Measurements from ENCODE around the gene ATOH7.
"Not testable (repeated sequence)": the region's sequence is repeated elsewhere in the genome, so short reads cannot be mapped to it uniquely, and the experiment has no call there.

ATOH7 gene

DNA sequence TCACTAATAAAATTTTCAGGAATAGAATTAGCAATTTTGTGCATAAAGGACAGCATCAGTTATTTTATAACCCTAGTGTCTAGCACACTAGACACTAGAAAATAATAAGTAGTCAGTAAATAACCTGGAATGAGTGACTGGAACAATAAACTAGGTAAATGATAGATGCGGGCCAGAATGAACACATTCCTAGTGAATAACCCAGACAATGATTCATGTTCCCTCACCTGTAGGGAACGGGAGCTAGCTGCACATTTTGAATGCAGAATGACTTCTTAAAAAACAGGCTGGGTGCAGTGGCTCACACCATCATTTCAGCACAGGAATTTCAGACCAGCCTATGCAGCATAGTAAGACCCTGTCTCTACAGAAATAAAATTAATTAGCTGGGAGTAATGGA, 3.2 kb upstream of the ATOH7 start:
- no peak for DNase-seq

GRCh38 chr10:68233046-68233445, 1.1 kb upstream of the ATOH7 start:
- no peak for DNase-seq

GRCh38 chr10:68231106-68231816, 652 bp downstream of the ATOH7 start:
- peak; percentile 41 for DNase-seq

DNA sequence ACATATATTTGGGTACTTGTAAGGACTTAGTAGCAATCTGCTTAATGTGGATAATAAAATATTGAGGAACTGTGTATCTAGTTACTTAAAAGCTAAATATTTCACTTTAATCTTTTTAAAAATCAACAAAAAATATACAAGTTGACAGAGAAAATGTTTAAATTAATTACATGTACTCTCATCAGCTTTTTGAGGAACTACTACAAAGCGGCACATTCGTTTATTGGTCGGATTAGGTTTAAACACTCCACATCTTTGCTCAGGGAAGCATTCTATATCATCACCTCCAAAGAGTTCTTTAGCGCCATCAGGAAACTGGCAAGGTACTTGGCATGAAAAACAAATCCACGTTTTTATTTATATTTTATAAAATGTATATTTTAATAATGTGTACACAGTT, 1.6 kb downstream of the ATOH7 start:
- DNase-seq = no peak

DNA sequence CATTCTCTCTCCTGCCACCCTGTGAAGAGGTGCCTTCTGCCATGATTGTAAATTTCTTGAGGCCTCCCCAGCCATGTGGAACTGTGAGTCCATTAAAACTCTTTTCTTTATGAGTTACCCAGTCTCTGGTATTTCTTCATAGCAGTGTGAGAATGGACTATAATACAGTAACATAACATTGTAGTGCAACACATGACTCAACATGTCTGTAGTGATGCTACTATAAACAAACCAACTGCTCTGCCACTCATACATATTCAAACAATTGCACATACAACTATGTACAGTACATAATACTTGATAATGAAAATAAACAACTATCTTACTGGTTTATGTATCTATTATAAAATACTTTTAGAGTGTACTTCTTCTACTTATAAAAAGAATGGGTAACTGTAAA, 7.1 kb downstream of the ATOH7 start:
- DNase-seq = no peak

- DNase-seq = no peak
Observed at GRCh38 chr10:68223535-68224165, 8.3 kb downstream of the ATOH7 start.

- DNase-seq = no peak
Observed at GRCh38 chr10:68222391-68222790, 9.5 kb downstream of the ATOH7 start.

DNA sequence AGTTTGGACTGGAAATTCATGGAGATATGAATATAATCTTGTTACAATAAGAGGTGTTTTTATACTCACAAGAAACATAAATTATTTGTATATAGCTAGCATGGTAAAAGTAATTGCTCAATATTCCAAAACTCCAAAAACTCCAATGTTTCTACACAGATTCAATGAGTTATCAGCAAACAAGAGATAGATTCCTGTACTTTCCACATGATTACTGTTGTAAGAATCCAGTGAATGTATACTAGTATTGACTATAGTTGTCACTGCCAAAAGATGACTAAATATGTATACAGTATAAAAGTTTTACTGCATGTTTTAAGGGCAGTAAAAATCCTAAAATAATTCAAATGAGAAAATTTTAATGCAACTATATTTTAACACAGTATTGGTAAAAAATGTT, 10.7 kb downstream of the ATOH7 start:
- DNase-seq = no peak

DNA sequence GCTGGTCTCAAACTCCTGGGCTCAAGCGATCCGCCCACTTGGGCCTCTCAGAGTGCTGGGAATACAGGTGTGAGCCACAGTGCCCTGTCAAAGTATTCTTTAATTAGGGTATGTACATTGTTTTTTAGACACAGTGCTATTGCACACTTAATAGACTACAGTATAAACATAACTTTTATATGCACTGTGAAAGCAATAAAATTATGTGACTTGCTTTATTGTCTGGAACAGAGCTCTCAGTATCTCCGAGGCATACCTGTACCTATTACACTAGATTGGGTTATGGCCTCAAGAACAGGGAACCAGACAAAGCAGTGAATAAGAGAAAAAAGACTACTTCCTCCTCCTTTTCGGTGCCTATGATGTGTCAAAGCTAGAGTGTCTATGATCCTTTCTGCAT, 13.1 kb downstream of the ATOH7 start:
- no peak for DNase-seq

DNA sequence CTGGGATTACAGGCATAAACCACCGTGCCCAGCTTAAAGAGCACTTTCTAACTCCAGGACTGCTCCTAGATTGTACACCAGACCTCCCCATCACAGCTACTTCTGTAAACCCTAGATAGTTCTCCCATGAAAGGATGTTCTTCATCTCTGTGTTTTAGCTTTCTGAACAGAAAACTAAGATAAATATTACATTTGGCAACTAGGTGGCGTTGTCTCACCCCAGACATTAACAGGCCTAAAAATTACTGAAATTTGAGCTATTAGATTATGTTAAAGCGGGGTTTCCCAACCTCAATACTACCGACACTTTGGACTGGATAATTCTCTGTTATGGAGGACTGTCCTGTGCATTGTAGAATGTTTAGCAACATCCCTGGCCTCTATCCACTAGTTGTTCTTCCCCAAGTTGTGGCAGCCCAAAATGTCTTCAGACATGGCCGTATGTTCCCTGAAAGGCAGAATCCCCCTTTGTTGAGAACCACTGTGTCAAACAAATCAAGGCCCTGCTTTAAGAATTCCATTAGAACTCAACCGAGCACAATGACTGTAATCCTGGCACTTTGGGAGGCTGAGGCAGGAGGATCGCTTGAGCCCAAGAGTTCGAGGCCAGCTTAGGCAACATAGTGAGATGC, 19.1 kb downstream of the ATOH7 start:
- DNase-seq = no peak

GRCh38 chr10:68211669-68212068, 20.2 kb downstream of the ATOH7 start:
- DNase-seq = no peak

- DNase-seq = no peak
Observed at GRCh38 chr10:68208424-68209042, 23.4 kb downstream of the ATOH7 start.

- peak; percentile 47 for DNase-seq
Observed at GRCh38 chr10:68202960-68203353, 29.0 kb downstream of the ATOH7 start.

DNA sequence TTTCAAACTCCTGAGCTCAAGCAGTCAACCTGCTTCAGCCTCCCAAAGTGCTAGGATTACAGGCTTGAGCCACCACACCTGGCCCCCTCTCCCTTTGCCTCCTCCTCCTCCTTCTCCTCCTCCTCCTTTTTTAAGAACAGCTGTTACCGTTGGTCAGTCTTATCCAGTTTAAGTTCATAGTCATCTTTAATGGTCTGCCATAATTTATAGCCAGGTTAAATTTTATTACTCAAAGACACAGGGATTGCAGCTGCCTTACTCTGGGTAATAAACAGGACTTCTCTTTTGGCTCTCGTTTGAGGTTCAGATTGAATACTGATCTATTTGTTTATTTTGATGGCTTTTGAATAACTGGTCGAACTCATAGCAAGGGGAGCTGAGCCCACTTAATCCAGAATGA, 35.2 kb downstream of the ATOH7 start:
- DNase-seq = no peak

GRCh38 chr10:68195776-68196175, 36.1 kb downstream of the ATOH7 start:
- not testable (repeated sequence) for DNase-seq

DNA sequence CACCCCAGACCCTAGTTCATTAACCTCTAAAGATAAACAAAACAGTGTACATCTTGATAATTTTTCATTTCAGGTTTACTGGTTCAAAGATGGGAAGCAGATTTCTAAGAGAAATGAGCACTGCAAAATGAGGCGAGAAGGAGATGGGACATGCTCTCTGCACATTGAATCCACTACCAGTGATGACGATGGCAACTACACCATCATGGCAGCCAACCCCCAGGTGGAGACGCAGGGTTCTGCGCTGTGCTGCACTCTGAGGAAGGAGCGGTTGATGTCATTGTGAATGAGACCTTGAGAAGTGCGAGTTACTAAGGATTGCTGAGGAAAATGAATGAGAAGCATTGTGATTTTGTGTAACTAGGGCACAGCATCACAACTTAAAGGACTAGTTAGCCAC, 37.6 kb downstream of the ATOH7 start:
- no peak for DNase-seq

DNA sequence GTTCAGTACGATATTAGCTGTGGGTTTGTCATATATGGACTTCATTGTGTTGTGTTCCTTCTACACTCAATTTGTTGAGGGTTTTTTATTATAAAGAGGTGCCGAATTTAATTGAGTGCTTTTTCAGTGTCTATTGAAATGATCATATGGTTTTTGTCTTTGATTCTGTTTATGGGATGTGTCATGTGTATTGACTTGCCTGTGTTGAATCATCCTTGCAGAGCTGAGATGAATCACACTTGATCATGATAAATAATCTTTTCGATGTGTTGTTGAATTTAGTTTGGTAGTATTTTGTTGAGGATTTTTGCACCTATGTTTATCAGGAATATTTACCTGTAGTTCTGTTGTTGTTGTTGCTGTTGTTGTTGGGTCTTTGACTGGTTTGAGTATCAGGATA, 39.8 kb downstream of the ATOH7 start:
- DNase-seq = no peak

DNA sequence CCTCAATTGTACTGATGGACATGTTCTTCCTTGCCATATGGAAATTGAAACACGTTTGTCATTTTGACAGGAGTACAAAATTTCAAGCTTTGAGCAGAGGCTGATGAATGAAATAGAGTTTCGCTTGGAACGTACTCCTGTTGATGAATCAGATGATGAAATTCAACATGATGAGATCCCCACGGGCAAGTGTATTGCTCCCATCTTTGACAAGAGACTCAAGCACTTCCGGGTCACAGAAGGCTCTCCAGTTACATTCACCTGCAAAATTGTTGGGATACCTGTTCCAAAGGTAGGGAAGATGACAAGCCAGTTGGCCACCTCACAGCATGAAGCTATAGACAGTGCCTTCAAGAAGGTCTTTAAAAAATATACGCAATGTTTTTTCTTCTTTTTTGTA, 43.1 kb downstream of the ATOH7 start:
- no peak for DNase-seq

DNA sequence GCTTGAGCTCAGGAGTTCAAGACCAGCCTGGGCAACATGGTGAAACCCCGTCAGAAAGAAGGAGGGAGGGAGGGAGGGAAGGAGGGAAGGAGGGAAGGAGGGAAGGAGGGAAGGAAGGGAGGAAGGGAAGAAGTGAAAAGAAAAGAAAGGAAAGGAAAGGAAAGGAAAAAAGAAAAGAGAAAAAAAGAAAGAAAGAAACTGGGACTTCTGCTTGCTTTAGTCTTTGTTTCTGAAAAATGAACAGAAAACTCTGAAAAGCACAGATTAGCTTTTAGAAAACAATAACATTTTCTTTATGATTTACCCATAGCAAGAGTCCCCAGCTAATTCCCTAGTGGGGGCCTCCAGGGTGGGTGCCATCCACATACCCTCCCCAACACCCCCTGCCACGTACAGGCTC, 46.8 kb downstream of the ATOH7 start:
- DNase-seq = no peak

- no peak for DNase-seq
Observed at GRCh38 chr10:68184546-68184945, 47.4 kb downstream of the ATOH7 start.

All from amniotic stem cell (primary cell).